H1 (cell line): ENCODE results near the gene ZDHHC1. TPM values are rescaled to one million over a fixed set of nuclear protein-coding genes. Genes with fewer than 3 reads are reported as not detected.

Source experiments
- CHD7 ChIP-seq: fragments of 300-600 bp; sonication (generic); IDR thresholded peaks from 2 replicates; pipeline ENCODE4 v1.7.1; 2012; ENCODE audit warnings: low read length, moderate library complexity, mild to moderate bottlenecking, inconsistent platforms; ENCODE audit not compliant: insufficient replicate concordance
- CTBP2 ChIP-seq: IDR thresholded peaks from 2 replicates; pipeline ENCODE4 v1.7.0; 2011; ENCODE audit warnings: borderline replicate concordance, mild to moderate bottlenecking, moderate library complexity, mixed read lengths, low read length; ENCODE audit not compliant: insufficient read depth, insufficient read length
- CTCF ChIP-seq, 3 experiments: IDR thresholded peaks; 1 replicate in 2 of 3; 2 replicates in 1 of 3; pipeline versions ENCODE4 v1.5.1 to v1.6.1; 2011; ENCODE audit warnings: low read length in 3 of 3, mild to moderate bottlenecking in 3 of 3, inconsistent platforms in 2 of 3, low read depth in 1 of 3, moderate library complexity in 1 of 3; ENCODE audit not compliant: insufficient read depth in 1 of 3; ENCODE audit errors: control extremely low read depth in 1 of 3
- EGR1 ChIP-seq: IDR thresholded peaks from 2 replicates; pipeline ENCODE4 v1.6.1; 2011; ENCODE audit warnings: low read depth, low read length, borderline replicate concordance
- HDAC2 ChIP-seq, 2 experiments: fragments of 300-600 bp in 1 of 2; sonication (generic) in 1 of 2; IDR thresholded peaks; 2 replicates each; pipeline ENCODE4 v1.6.1; 2011 to 2012; ENCODE audit warnings: low read depth in 2 of 2, low read length in 2 of 2, mild to moderate bottlenecking in 2 of 2, moderate library complexity in 2 of 2, borderline replicate concordance in 1 of 2, inconsistent platforms in 1 of 2
- RBBP5 ChIP-seq: IDR thresholded peaks from 2 replicates; pipeline ENCODE4 v1.7.1; 2012; ENCODE audit warnings: low read depth, mild to moderate bottlenecking, inconsistent platforms, low read length, moderate library complexity, borderline replicate concordance
- polyA plus RNA-seq, 7 experiments: library from polyadenylated mRNA; depleted of rRNA in 3 of 7; stranded (reverse) in 5 of 7; unstranded in 2 of 7; fragments of >200 nt in 5 of 7; fragments of 200-250 nt in 2 of 7; gene quantifications; 1 replicate in 5 of 7; 2 replicates in 1 of 7; 4 replicates in 1 of 7; pipeline versions ENCODE4 v1.2.1 to v1.2.3, GENCODE V29; 2011 to 2013; ENCODE audit warnings: missing spikeins in 2 of 7, mixed read lengths in 2 of 7
- total RNA-seq: library from RNA; stranded (reverse); fragmentation: NEBNext Ultra II Directional; extraction: Animal tissue kit (Norgen Biotek cat#: 25700); gene quantifications from 2 replicates; pipeline ENCODE4 v1.2.1, GENCODE V29; 2021

The ZDHHC1 gene
- total and polyA plus RNA-seq, 2 of the 8 experiments (the other 6 are each of a cell fraction or from before 2014, with no cell fraction given) = 3.1 to 4.9 TPM

GRCh38 chr16:67459066-67459860, 43.0 kb upstream of the ZDHHC1 start (continued):
- no peak for TF ChIP-seq CHD7
- no peak for TF ChIP-seq CTBP2
- TF ChIP-seq EGR1 = no peak
- no peak for TF ChIP-seq CTCF (IDR thresholded peaks at IDR 0.05; ENCODE audit: control extremely low read depth in 1 of 3, insufficient read depth in 1 of 3, low read depth in 1 of 3, low read length in 3 of 3)
- TF ChIP-seq RBBP5 = no peak
- no peak for TF ChIP-seq HDAC2 (IDR thresholded peaks at IDR 0.05; ENCODE audit: borderline replicate concordance in 1 of 2, low read depth in 2 of 2, low read length in 2 of 2)
